ENCODE results near the gene TIGD2. TPM values are rescaled to one million over a fixed set of nuclear protein-coding genes. Genes with fewer than 3 reads are reported as not detected.

TIGD2 gene
- total and polyA plus RNA-seq, 7 donors: 1.4 to 3.3 (median 2.3) TPM

- Histone ChIP-seq H3K36me3 (no peaks in the 10 kb centered on the region), H3K27ac (no peak overlapping the region), H3K27me3 (no peaks in the 10 kb centered on the region), H3K9me3 (no peaks in the 10 kb centered on the region), H3K4me1 (no peaks in the 10 kb centered on the region), H3K4me3 (no peak overlapping the region)
- WGBS, 2 donors: 86 to 92% methylated on average over 3 of the region's 3 CpGs
- TF ChIP-seq POLR2A (IDR thresholded peaks at IDR 0.05): no peak
- no peak for TF ChIP-seq POLR2AphosphoS5 (IDR thresholded peaks at IDR 0.05)
- TF ChIP-seq EP300 (IDR thresholded peaks at IDR 0.05): no peak
- TF ChIP-seq CTCF (IDR thresholded peaks at IDR 0.05): no peak
- intact Hi-C loops (cut with DNase I): no loop called here
- no peak for DNase-seq
Measured at GRCh38 chr4:89121387-89122068, 10.2 kb downstream of the TIGD2 start.

GRCh38 chr4:89123451-89123851 is 12.1 kb downstream of the TIGD2 start:
- H3K36me3 ChIP-seq: no peaks in the 10 kb centered on the region
- TF ChIP-seq POLR2AphosphoS5 (IDR thresholded peaks at IDR 0.05): no peak
- WGBS, 2 donors: 27 to 68% methylated on average over 5 of the region's 5 CpGs
- intact Hi-C loops (cut with DNase I): no loop called here
- no peak overlapping the region for H3K4me3 ChIP-seq
- H3K4me1 ChIP-seq: no peaks in the 10 kb centered on the region
- no peaks in the 10 kb centered on the region for H3K27me3 ChIP-seq
- no peaks in the 10 kb centered on the region for H3K9me3 ChIP-seq
- no peak overlapping the region for H3K27ac ChIP-seq
- DNase-seq: no peak

- no peaks in the 10 kb centered on the region for H3K4me1 ChIP-seq
- intact Hi-C loops (cut with DNase I): no loop called here
- H3K27ac ChIP-seq: no peak overlapping the region
- H3K9me3 ChIP-seq: no peaks in the 10 kb centered on the region
- H3K27me3 ChIP-seq: no peaks in the 10 kb centered on the region
- TF ChIP-seq POLR2AphosphoS5 (IDR thresholded peaks at IDR 0.05) (no peak), POLR2A (IDR thresholded peaks at IDR 0.05) (no peak), EP300 (IDR thresholded peaks at IDR 0.05) (no peak), CTCF (IDR thresholded peaks at IDR 0.05) (no peak)
- no peak overlapping the region for H3K4me3 ChIP-seq
- DNase-seq: no peak
- H3K36me3 ChIP-seq: no peaks in the 10 kb centered on the region
- WGBS, 2 donors: 69 to 79% methylated on average over 3 of the region's 3 CpGs
Measured at GRCh38 chr4:89125901-89126782, 14.8 kb downstream of the TIGD2 start.

DNA sequence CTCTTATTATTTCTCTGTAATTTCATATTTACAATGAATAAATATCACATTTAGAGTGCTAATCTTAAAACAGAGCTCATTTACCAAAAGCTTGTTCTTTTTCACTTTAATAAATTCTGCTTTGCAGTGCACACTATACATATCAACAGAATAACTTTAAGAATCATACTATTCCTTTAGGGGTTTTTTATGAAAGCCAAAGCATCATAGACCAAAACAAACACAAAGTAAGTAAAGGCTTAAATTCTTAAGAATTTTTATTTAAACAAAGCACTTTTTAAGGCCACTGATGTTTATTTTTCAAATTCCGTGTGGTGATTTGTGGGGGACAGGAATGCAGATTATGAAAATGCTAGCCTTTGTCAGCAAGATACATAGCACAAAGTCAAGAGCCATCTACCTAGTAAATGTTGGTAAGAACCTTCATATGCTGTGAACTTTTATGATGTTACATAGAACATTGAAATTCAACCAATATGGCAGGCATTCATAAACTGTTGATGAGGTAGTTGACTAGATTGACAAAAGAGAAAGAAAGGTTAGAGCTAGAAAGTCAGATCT is 17.8 kb downstream of the TIGD2 start:
- Histone ChIP-seq H3K4me3 (no peak overlapping the region), H3K9me3 (no peaks in the 10 kb centered on the region), H3K27me3 (no peaks in the 10 kb centered on the region), H3K36me3 (no peaks in the 10 kb centered on the region), H3K27ac (no peak overlapping the region), H3K4me1 (no peaks in the 10 kb centered on the region)
- 77 to 80% methylated on average over 1 of the region's 1 CpG for WGBS, 2 donors
- no peak for DNase-seq
- intact Hi-C loops (cut with DNase I): no loop called here
- no peak for TF ChIP-seq POLR2A (IDR thresholded peaks at IDR 0.05)
- no peak for TF ChIP-seq CTCF (IDR thresholded peaks at IDR 0.05)

DNA sequence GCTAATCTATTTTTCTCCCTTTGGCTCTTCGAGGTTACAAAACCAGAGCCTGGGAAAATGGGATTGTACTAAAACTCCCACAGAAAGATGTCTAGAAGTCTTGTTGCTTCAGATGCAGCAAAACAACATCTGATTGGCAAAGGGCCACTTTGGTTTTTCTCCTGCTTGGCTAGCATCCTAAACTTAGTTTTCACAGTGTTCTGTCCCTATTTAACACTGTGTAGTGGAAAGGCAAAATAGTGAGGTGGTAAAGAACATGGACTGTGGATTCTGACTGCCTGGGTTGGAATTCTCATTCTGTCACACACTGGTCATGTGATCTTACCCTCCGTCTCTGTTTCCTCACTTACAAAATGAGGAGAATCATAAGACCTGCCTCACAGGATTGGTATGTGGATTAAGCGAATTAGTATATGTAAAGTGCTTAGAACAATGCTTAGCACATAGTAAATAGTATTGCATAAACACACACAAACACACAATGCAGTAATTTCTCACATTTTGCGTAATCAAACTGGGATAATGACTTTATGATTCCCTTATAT is 23.5 kb downstream of the TIGD2 start:
- 39 to 72% methylated on average over 4 of the region's 4 CpGs for WGBS, 2 donors
- DNase-seq: no peak
- Histone ChIP-seq H3K27ac (no peak overlapping the region), H3K27me3 (no peaks in the 10 kb centered on the region), H3K4me3 (no peak overlapping the region), H3K4me1 (no peaks in the 10 kb centered on the region), H3K36me3 (no peaks in the 10 kb centered on the region), H3K9me3 (no peaks in the 10 kb centered on the region)
- TF ChIP-seq CTCF (IDR thresholded peaks at IDR 0.05) (no peak), EP300 (IDR thresholded peaks at IDR 0.05) (no peak)
- intact Hi-C loops (cut with DNase I): no loop called here
